Kidney epithelial cell (primary cell): ENCODE measurements around the gene ARFRP1. TPM values are rescaled to one million over a fixed set of nuclear protein-coding genes. Genes with fewer than 3 reads are reported as not detected.

Source experiments
- DNase-seq: peaks from one replicate; pipeline ENCODE4 v3.0.0-alpha.2; 2010; ENCODE audit warnings: low read depth
- H3K27me3 ChIP-seq: 2 replicates; pipeline ENCODE4 v1.6.0; 2011; ENCODE audit warnings: low read length; ENCODE audit not compliant: control insufficient read depth, insufficient read depth
- H3K36me3 ChIP-seq: 2 replicates; pipeline ENCODE4 v1.5.1; 2011; ENCODE audit warnings: low read length; ENCODE audit not compliant: control insufficient read depth, insufficient read depth
- H3K4me3 ChIP-seq: 2 replicates; pipeline ENCODE4 v1.5.1; 2011; ENCODE audit warnings: low read depth, mild to moderate bottlenecking, control low read depth, low read length
- CTCF ChIP-seq: IDR thresholded peaks from 2 replicates; pipeline ENCODE4 v1.5.1; 2011; ENCODE audit warnings: mild to moderate bottlenecking, moderate library complexity, low read length, control low read depth, inconsistent platforms; ENCODE audit not compliant: insufficient read depth, poor library complexity, severe bottlenecking
- total RNA-seq: library from RNA; depleted of rRNA; stranded (reverse); fragments of >200 nt; gene quantifications from 2 replicates; pipeline ENCODE4 v1.2.3, GENCODE V29; 2015

ARFRP1 gene
- total RNA-seq, 1 donor from 2014 or later = 56.9 TPM

- TF ChIP-seq CTCF = no peak
- Histone ChIP-seq H3K36me3 (no peaks in the 10 kb centered on the region), H3K27me3 (no peaks in the 10 kb centered on the region), H3K4me3 (no peak overlapping the region)
- no peak for DNase-seq
Observed at GRCh38 chr20:63700199-63701050, 7.4 kb downstream of the ARFRP1 start.

GRCh38 chr20:63699466-63700198 is 8.1 kb downstream of the ARFRP1 start:
- no peak overlapping the region for H3K4me3 ChIP-seq
- no peak for DNase-seq
- no peaks in the 10 kb centered on the region for H3K27me3 ChIP-seq
- no peaks in the 10 kb centered on the region for H3K36me3 ChIP-seq
- TF ChIP-seq CTCF = no peak

- peak; percentile 75 for DNase-seq
- peak overlapping the region; percentile 64 for H3K4me3 ChIP-seq
- TF ChIP-seq CTCF = no peak
- no peaks in the 10 kb centered on the region for H3K36me3 ChIP-seq
- no peaks in the 10 kb centered on the region for H3K27me3 ChIP-seq
Observed at GRCh38 chr20:63698739-63699465, 8.9 kb downstream of the ARFRP1 start.

- Histone ChIP-seq H3K4me3 (peak overlapping the region; percentile 64), H3K36me3 (no peaks in the 10 kb centered on the region), H3K27me3 (no peaks in the 10 kb centered on the region)
- TF ChIP-seq CTCF = no peak
- DNase-seq = no peak
Observed at GRCh38 chr20:63697868-63698545, 9.8 kb downstream of the ARFRP1 start.

GRCh38 chr20:63697357-63697867 is 10.4 kb downstream of the ARFRP1 start:
- peak; percentile 4 for TF ChIP-seq CTCF
- no peaks in the 10 kb centered on the region for H3K27me3 ChIP-seq
- H3K4me3 ChIP-seq = peak overlapping the region; percentile 64
- DNase-seq = no peak
- no peaks in the 10 kb centered on the region for H3K36me3 ChIP-seq
